Gastroesophageal sphincter (tissue), 3 donors: ENCODE measurements around the gene BST2.

Source experiments
- CTCF ChIP-seq, 4 experiments: fragments of 200-600 bp in 2 of 4; fragments of 450-650 bp in 2 of 4; sonication (generic) in 1 of 4; IDR thresholded peaks; one replicate each; pipeline ENCODE4 v1.5.1; 2017 to 2019; ENCODE audit warnings: antibody characterized with exemption in 4 of 4, mild to moderate bottlenecking in 2 of 4, moderate library complexity in 2 of 4
- POLR2A ChIP-seq, 2 donors: fragments of 450-650 bp; IDR thresholded peaks; one replicate each; pipeline ENCODE4 v1.6.1; 2017; ENCODE audit warnings: antibody characterized with exemption in 2 of 2, mild to moderate bottlenecking in 2 of 2, moderate library complexity in 1 of 2

- TF ChIP-seq CTCF (IDR thresholded peaks at IDR 0.05): no peak
- TF ChIP-seq POLR2A (IDR thresholded peaks at IDR 0.05): no peak
Observed at GRCh38 chr19:17435218-17435617, 29.8 kb upstream of the BST2 start.
